SK-N-MC (cell line): ENCODE measurements around the gene NRIP3.

ENCODE experiments used
- DNase-seq: peaks from one replicate; pipeline ENCODE4 v3.0.0-alpha.2; 2011; ENCODE audit warnings: low read depth, low spot score
- H3K27ac ChIP-seq: fragments of 200-600 bp; sonication (generic); 2 replicates; pipeline ENCODE4 v1.5.1; 2016; ENCODE audit warnings: mixed run types
- H3K36me3 ChIP-seq: fragments of 200-600 bp; sonication (generic); 2 replicates; pipeline ENCODE4 v1.6.1; 2017; ENCODE audit warnings: antibody characterized with exemption, low read length, mixed read lengths; ENCODE audit not compliant: insufficient read depth
- H3K4me3 ChIP-seq: fragments of 200-600 bp; sonication (generic); 2 replicates; pipeline ENCODE4 v1.5.1; 2016
- H3K9ac ChIP-seq: fragments of 200-600 bp; sonication (generic); 2 replicates; pipeline ENCODE4 v1.8.0; 2017; ENCODE audit warnings: mixed run types, mixed read lengths; ENCODE audit not compliant: insufficient read length
- H3K9me3 ChIP-seq: fragments of 200-600 bp; sonication (generic); 2 replicates; pipeline ENCODE4 v1.6.1; 2017; ENCODE audit warnings: low read depth, mild to moderate bottlenecking, antibody characterized with exemption, low read length, moderate library complexity, mixed read lengths
- EZH2 ChIP-seq: fragments of 200-600 bp; sonication (generic); IDR thresholded peaks from one replicate; pipeline ENCODE4 v1.6.1; 2017; ENCODE audit warnings: antibody characterized with exemption
- FOXP2 ChIP-seq: optimal IDR thresholded peaks from 2 replicates; pipeline ENCODE3; 2011; ENCODE audit warnings: mild to moderate bottlenecking, moderate library complexity; ENCODE audit not compliant: insufficient read depth; ENCODE audit errors: extremely low read length, control extremely low read depth
- POLR2AphosphoS5 ChIP-seq: IDR thresholded peaks from 2 replicates; pipeline ENCODE4 v1.6.1; 2012; ENCODE audit warnings: mild to moderate bottlenecking, low read depth, low read length, borderline replicate concordance

NRIP3 gene

DNA sequence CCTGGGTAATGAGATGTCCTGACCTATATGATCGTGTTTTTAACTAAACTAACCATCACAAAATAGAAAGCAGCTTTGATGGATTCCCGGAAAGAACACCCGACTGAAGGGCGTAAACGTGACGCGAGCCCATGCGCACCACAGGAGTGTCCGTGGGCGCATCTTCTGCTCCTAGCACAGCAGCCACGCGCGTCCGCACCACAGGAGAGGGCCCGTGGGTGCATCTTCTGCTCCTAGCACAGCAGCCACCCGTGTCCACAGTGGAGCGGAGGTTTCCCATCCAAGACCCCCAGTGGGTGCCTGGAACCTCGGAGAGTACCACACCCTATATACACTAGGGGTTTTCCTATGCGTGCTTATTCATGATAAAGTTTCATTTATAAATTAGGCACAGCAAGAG is 36.1 kb upstream of the NRIP3 start:
- Histone ChIP-seq H3K9me3 (no peaks in the 10 kb centered on the region), H3K4me3 (no peak overlapping the region), H3K9ac (no peak overlapping the region), H3K36me3 (no peaks in the 10 kb centered on the region), H3K27ac (no peak overlapping the region)
- DNase-seq: no peak
- TF ChIP-seq EZH2 (no peak), POLR2AphosphoS5 (no peak), FOXP2 (no peak)

DNA sequence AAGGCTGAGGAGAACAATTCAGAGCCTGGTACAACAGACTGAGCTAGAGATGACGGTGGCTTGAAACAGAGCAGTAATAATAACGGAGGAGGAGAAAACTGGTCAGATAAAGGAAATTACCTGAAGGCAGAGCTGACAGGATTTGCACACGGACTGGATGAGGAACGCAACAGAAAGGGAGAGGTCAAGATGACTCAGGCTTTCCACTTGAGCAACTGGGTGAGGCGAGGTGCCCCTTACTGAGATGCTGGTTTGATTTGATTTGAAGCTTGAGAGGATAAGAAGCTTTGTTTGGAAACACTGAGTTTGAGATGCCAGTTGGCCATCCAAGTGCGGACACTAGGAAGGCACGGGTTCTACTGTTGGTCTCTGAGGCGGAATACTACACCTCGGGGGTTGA is 35.4 kb upstream of the NRIP3 start:
- no peak overlapping the region for H3K9ac ChIP-seq
- no peaks in the 10 kb centered on the region for H3K36me3 ChIP-seq
- H3K9me3 ChIP-seq: no peaks in the 10 kb centered on the region
- H3K4me3 ChIP-seq: no peak overlapping the region
- no peak for DNase-seq
- H3K27ac ChIP-seq: no peak overlapping the region
- no peak for TF ChIP-seq FOXP2
- no peak for TF ChIP-seq POLR2AphosphoS5
- TF ChIP-seq EZH2: no peak

DNA sequence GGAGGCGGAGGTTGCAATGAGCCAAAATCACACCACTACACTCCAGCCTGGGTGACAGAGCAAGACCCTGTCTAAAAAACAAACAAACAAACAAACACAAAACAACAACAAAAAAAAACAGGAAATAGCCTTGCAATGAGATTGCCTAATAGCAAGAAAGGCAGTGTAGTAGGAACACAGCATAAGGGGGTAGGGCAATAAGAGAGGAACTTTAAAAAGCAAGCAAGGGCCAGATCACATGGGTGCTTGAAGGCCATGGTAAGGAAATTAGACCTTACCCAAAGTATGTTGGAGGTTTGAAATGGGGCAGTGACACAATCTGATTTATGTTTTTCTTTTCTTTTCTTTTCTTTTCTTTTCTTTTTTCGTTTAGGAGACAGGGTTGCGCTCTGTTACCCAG is 34.7 kb upstream of the NRIP3 start:
- TF ChIP-seq POLR2AphosphoS5: no peak
- no peak for TF ChIP-seq FOXP2
- no peak for TF ChIP-seq EZH2
- H3K27ac ChIP-seq: no peak overlapping the region
- no peak overlapping the region for H3K4me3 ChIP-seq
- H3K9me3 ChIP-seq: no peaks in the 10 kb centered on the region
- no peaks in the 10 kb centered on the region for H3K36me3 ChIP-seq
- H3K9ac ChIP-seq: no peak overlapping the region
- no peak for DNase-seq

DNA sequence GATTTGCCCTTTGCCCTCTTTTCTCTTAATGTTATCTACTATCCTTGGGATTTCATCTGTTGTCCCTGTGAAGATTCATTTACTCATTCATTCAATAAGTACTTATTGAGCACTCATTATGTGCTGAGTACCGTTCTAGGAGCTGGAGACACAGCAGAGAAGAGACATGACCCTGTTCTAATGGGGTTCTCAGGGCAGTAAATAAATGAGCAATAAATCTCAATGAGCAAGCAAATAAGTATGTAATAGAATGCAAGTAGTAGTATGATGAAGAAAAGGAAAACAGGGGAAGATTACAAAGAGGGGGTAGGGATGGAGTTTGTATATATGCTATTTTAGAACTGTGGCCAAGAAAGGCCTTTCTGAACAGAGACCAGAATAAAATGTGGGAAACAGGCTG is 34.2 kb upstream of the NRIP3 start:
- Histone ChIP-seq H3K27ac (no peak overlapping the region), H3K9ac (no peak overlapping the region), H3K4me3 (no peak overlapping the region), H3K9me3 (no peaks in the 10 kb centered on the region), H3K36me3 (no peaks in the 10 kb centered on the region)
- DNase-seq: no peak
- TF ChIP-seq POLR2AphosphoS5 (no peak), FOXP2 (no peak), EZH2 (no peak)

DNA sequence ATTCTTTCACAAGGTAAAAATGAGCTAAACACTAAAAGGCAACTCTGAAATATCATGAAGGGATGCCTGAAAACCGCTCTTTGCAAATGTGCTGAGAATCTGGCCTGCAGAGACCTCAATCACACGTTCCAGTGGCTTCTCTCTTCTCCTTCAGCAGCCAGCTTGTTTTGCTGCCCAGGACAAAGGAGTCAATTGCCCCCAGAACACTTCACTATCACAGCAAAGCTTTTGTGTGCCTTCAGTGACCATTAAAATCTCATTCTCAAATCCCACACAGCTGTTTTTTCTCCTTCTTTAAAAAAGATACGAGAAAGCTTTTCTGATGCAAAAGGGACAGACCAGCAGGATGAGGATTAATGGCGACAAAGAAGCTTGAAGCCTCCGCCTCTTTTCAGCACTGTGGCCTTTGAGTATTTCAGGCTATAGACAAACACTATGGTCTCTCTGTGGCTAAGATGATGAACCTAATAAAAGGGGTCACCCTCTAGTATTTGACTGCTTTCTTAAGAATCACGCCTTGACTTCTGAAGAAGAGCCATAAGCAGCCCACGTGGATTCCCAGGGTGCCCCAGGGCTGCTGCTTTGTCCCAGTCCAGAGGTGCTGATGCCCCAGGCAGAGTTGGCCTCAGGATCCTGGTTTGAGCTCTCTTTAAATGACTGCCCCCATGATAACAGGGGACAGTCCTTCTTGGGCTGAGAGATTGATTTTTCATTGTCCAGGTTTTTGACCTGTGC is 33.4 kb upstream of the NRIP3 start:
- DNase-seq: no peak
- no peaks in the 10 kb centered on the region for H3K9me3 ChIP-seq
- no peak overlapping the region for H3K4me3 ChIP-seq
- no peaks in the 10 kb centered on the region for H3K36me3 ChIP-seq
- H3K9ac ChIP-seq: no peak overlapping the region
- no peak overlapping the region for H3K27ac ChIP-seq
- TF ChIP-seq FOXP2 (no peak), POLR2AphosphoS5 (no peak), EZH2 (no peak)

DNA sequence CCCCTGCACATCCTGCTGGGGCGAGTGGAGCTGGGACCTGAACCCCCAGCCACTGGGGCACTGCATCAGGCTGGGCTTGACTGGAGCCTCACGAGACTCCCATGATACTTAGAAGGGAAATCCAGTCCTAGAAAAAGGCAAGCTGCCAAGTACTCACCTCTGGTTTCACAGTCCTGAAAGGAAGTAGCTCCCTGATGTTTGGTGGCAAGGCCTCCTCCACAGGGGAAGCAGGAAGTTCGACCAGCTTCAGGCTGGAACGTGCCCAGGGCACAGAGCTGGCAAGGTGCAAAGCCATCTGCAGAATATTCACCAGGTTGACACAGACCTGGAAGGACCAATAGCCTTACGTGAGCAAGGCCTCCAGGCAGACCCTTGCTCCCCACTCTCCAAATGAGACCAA is 26.8 kb upstream of the NRIP3 start:
- TF ChIP-seq POLR2AphosphoS5: no peak
- TF ChIP-seq EZH2: no peak
- TF ChIP-seq FOXP2: no peak
- Histone ChIP-seq H3K27ac (no peak overlapping the region), H3K9ac (no peak overlapping the region), H3K36me3 (no peaks in the 10 kb centered on the region), H3K4me3 (no peak overlapping the region), H3K9me3 (no peaks in the 10 kb centered on the region)
- DNase-seq: no peak

DNA sequence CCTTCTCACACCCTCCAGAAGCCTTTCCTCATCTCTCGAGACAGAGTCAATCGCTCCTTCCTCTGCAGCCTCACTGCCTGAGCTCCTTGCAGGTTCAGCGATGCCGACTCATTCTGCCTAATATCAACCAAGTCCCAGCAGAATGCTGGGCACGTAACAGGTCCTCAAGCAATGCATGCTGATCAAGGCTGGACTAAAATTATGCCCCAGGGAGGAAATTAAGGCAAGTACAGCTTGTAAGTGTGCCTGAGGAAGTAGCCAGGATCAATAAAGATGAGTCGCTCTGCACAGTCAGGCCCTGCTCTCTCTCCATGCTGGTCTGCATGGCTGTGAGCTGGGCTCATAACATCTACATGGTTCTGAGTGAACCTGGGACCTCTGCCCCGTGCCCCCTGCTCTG is 25.6 kb upstream of the NRIP3 start:
- no peaks in the 10 kb centered on the region for H3K36me3 ChIP-seq
- H3K9ac ChIP-seq: no peak overlapping the region
- no peak overlapping the region for H3K4me3 ChIP-seq
- TF ChIP-seq POLR2AphosphoS5: no peak
- no peak for TF ChIP-seq EZH2
- no peak for TF ChIP-seq FOXP2
- DNase-seq: no peak
- H3K9me3 ChIP-seq: no peaks in the 10 kb centered on the region
- no peak overlapping the region for H3K27ac ChIP-seq

DNA sequence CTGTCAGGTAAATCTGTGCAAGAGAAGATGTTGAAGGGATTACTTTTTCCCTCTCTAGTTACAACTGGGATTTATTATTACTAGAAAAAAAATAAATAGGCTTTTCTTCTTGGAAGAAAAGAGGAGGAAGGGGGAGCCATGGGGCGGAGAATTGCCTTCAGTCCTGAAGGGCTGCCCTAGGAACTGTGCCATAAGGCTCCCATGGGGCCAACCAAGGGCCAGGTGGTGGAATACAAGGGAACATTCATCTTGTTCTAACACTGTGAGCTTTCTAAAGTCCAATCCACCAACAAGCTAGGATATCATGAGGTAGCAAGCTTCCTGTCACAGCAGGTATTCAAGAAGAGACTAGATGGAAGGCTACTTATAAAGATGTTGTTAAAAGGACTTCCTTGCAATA is 24.8 kb upstream of the NRIP3 start:
- no peaks in the 10 kb centered on the region for H3K9me3 ChIP-seq
- no peak overlapping the region for H3K27ac ChIP-seq
- H3K4me3 ChIP-seq: no peak overlapping the region
- TF ChIP-seq EZH2 (no peak), FOXP2 (no peak)
- H3K9ac ChIP-seq: no peak overlapping the region
- no peaks in the 10 kb centered on the region for H3K36me3 ChIP-seq
- no peak for DNase-seq
